Cardiac muscle cell (in vitro differentiated cells and primary cell): ENCODE measurements around the gene GRB10. TPM values are rescaled to one million over a fixed set of nuclear protein-coding genes. Genes with fewer than 3 reads are reported as not detected.

Source experiments
- DNase-seq, 2 donors: peaks; one replicate each; pipeline versions ENCODE4 v3.0.0 to v3.0.0-alpha.2; 2010 to 2017; ENCODE audit warnings: low read depth in 1 of 2, low spot score in 1 of 2
- H3K27ac ChIP-seq: fragments of 200-600 bp; sonication (generic); 2 replicates; pipeline ENCODE4 v1.5.1; 2016
- H3K27me3 ChIP-seq: fragments of 200-600 bp; sonication (generic); 2 replicates; pipeline ENCODE4 v1.6.0; 2016; ENCODE audit warnings: control low read depth
- H3K36me3 ChIP-seq: fragments of 200-600 bp; sonication (generic); 2 replicates; pipeline ENCODE4 v1.5.1; 2016; ENCODE audit warnings: control low read depth
- H3K4me1 ChIP-seq: fragments of 200-600 bp; sonication (generic); 2 replicates; pipeline ENCODE4 v1.8.1; 2017; ENCODE audit warnings: low read depth, mild to moderate bottlenecking, mixed run types
- H3K4me3 ChIP-seq: fragments of 200-600 bp; sonication (generic); 2 replicates; pipeline ENCODE4 v1.5.1; 2016; ENCODE audit warnings: mild to moderate bottlenecking
- H3K9me3 ChIP-seq: fragments of 200-600 bp; sonication (generic); 2 replicates; pipeline ENCODE4 v1.5.1; 2017; ENCODE audit warnings: low read depth, mild to moderate bottlenecking, control low read depth
- CTCF ChIP-seq: IDR thresholded peaks from 2 replicates; pipeline ENCODE4 v1.5.1; 2012; ENCODE audit warnings: low read depth, mild to moderate bottlenecking, low read length
- polyA plus RNA-seq: library from polyadenylated mRNA; unstranded; fragments of >200 nt; fragmentation: Nextera tagmentation; extraction: Ambion mirVana; gene quantifications from 2 replicates; pipeline ENCODE4 v1.2.1, GENCODE V29; 2016
- total RNA-seq: library from RNA; depleted of rRNA; stranded (reverse); fragments of >200 nt; gene quantifications from 2 replicates; pipeline ENCODE4 v1.2.3, GENCODE V29; 2016

Gene GRB10
- total and polyA plus RNA-seq, 2 experiments from 2014 or later = 9.9 to 25.3 TPM

GRCh38 chr7:50674299-50674698 lies 108.4 kb downstream of the GRB10 start:
- Histone ChIP-seq H3K27ac (no peak overlapping the region), H3K36me3 (no peaks in the 10 kb centered on the region), H3K4me1 (peaks cover 9% of the 10 kb centered on the region), H3K9me3 (no peaks in the 10 kb centered on the region), H3K4me3 (no peak overlapping the region), H3K27me3 (no peaks in the 10 kb centered on the region)
- TF ChIP-seq CTCF = no peak
- DNase-seq = no peak

DNA sequence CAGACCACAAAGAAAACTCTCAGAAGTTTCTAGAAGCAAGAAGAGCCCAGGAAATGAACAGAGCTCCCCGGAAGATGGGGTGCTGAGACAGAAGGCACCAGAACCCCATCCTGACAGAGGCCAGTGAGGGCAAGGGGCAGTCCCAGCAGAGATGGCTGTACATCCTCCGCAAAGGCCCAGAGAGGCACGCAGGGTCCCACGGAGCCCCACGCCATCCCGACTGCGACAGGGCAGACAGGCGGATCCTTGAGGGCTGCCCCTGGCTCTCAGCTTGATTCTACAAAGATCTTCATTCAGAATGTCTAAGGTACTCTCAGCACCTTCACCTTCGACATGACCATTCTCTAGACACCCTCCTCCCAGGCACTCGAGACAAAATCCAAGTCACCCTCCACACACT lies 109.6 kb downstream of the GRB10 start:
- no peak overlapping the region for H3K27ac ChIP-seq
- peaks cover 9% of the 10 kb centered on the region for H3K4me1 ChIP-seq
- H3K27me3 ChIP-seq = no peaks in the 10 kb centered on the region
- no peaks in the 10 kb centered on the region for H3K36me3 ChIP-seq
- H3K9me3 ChIP-seq = no peaks in the 10 kb centered on the region
- TF ChIP-seq CTCF = no peak
- no peak overlapping the region for H3K4me3 ChIP-seq
- DNase-seq = no peak

GRCh38 chr7:50672045-50672444 lies 110.7 kb downstream of the GRB10 start:
- no peak for DNase-seq
- no peaks in the 10 kb centered on the region for H3K9me3 ChIP-seq
- no peak overlapping the region for H3K4me3 ChIP-seq
- no peak overlapping the region for H3K27ac ChIP-seq
- H3K4me1 ChIP-seq = peaks cover 12% of the 10 kb centered on the region
- no peaks in the 10 kb centered on the region for H3K27me3 ChIP-seq
- no peaks in the 10 kb centered on the region for H3K36me3 ChIP-seq
- TF ChIP-seq CTCF = no peak

DNA sequence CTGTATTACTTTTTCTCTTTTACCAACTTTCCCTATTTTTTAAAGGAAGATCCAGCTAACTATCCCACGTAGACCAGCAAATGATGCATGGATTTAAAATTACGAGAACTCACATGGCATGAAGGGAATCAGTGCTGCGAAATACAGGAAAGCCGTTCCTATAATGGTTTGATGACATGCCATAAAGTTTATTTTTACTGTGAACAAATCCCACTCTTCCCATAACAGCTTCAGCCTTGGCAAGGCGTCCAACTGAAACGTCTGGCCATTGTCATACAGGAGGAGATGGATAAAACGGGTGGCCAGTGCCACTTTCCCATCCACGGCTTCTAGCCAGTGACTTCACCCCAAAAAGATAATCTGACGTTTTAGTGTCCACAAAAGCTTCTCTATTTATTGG lies 111.3 kb downstream of the GRB10 start:
- H3K4me1 ChIP-seq = peaks cover 7% of the 10 kb centered on the region
- no peaks in the 10 kb centered on the region for H3K36me3 ChIP-seq
- no peak for DNase-seq
- H3K9me3 ChIP-seq = no peaks in the 10 kb centered on the region
- H3K27me3 ChIP-seq = no peaks in the 10 kb centered on the region
- no peak for TF ChIP-seq CTCF
- H3K4me3 ChIP-seq = no peak overlapping the region
- H3K27ac ChIP-seq = no peak overlapping the region

GRCh38 chr7:50669890-50670289 lies 112.8 kb downstream of the GRB10 start:
- no peak for TF ChIP-seq CTCF
- Histone ChIP-seq H3K9me3 (no peaks in the 10 kb centered on the region), H3K4me1 (peaks cover 4% of the 10 kb centered on the region), H3K27me3 (no peaks in the 10 kb centered on the region), H3K4me3 (no peak overlapping the region), H3K36me3 (no peaks in the 10 kb centered on the region), H3K27ac (no peak overlapping the region)
- DNase-seq = no peak

- Histone ChIP-seq H3K4me3 (no peak overlapping the region), H3K4me1 (peaks cover 4% of the 10 kb centered on the region), H3K36me3 (no peaks in the 10 kb centered on the region), H3K27ac (no peak overlapping the region), H3K27me3 (no peaks in the 10 kb centered on the region), H3K9me3 (no peaks in the 10 kb centered on the region)
- no peak for TF ChIP-seq CTCF
- peak in 1 of 2 donors; percentile 47 for DNase-seq
Measured at GRCh38 chr7:50667789-50668226, 114.9 kb downstream of the GRB10 start.
